HFF-Myc (cell line): ENCODE data around the gene PAGE4.

Experiments used
- DNase-seq: peaks from one replicate; pipeline ENCODE4 v3.0.0-alpha.2; 2011; ENCODE audit warnings: low read depth; ENCODE audit errors: extremely low read depth
- H3K4me3 ChIP-seq: replicated peaks from 2 replicates; pipeline ENCODE4 v1.5.1; 2011; ENCODE audit warnings: low read depth, mild to moderate bottlenecking, control low read depth, low read length
- CTCF ChIP-seq: IDR thresholded peaks from 2 replicates; pipeline ENCODE4 v1.5.1; 2012; ENCODE audit warnings: mild to moderate bottlenecking, low read depth, low read length, control low read depth; ENCODE audit errors: missing control alignments

The PAGE4 gene

GRCh38 chrX:49848275-49848674, 19.2 kb downstream of the PAGE4 start:
- H3K4me3 ChIP-seq, result no peak overlapping the region
- TF ChIP-seq CTCF, result no peak
- no peak for DNase-seq

DNA sequence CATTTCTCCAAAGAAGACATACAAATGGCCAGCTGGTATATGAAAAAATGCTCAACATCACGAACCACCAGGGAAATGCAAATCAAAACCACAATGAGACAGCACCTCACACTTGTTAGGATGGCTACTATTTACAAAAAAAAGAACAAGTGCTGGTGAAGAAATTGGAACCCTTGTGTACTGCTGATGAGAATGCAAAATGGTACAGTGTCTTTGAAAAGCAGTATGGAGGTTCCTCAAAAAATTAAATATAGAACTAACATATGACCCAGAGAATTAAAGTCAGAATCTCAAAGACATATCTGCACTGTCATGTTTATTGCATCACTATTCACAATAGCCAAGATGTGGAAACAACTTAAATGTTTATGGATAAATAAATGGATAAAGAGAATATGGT, 20.9 kb downstream of the PAGE4 start:
- TF ChIP-seq CTCF, result no peak
- H3K4me3 ChIP-seq, result no peak overlapping the region
- no peak for DNase-seq

DNA sequence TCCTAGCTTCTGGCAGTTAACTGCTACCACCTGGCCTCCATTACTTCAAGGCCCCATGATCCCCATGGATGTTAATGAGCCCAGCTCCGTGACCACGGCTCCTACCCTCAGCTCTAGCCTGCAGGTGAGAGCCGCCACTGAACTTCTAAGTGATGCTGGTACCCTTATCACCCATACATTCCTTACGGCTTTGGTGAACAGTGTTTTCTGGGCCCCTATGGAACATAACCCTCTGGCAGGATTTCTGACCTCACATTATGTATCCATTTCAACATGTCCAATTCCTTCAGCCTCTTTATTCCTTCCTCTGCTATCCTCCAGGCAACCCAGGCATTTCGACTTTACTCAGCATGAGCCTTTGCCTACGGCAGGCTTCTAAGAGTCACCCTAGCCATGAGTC, 24.6 kb downstream of the PAGE4 start:
- TF ChIP-seq CTCF, result no peak
- DNase-seq, result no peak
- H3K4me3 ChIP-seq, result no peak overlapping the region

DNA sequence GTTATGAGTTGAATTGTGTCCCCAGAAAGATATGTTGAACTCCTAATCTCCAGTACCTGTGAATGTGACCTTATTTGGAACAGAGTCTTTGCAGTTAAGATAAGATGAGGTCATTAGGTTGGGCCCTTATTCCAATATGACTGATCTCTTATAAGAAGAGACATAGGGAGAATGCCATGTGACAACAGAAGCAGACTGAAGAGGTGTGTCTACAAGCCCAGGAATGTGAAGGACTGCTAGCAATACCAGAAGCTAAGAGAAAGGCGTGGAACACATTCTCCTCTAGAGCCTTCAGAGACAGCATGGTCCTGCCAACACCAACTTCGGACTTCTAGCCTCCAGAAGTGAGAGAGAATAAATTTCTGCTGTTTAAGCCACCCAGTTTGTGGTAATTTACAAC, 27.7 kb downstream of the PAGE4 start:
- no peak for TF ChIP-seq CTCF

GRCh38 chrX:49858341-49858740, 29.2 kb downstream of the PAGE4 start:
- no peak overlapping the region for H3K4me3 ChIP-seq
- TF ChIP-seq CTCF, result no peak
- no peak for DNase-seq

More for the DNA sequence above, 27.7 kb downstream of the PAGE4 start:
- DNase-seq, result no peak
- no peak overlapping the region for H3K4me3 ChIP-seq

GRCh38 chrX:49859491-49859890, 30.4 kb downstream of the PAGE4 start:
- H3K4me3 ChIP-seq, result no peak overlapping the region
- TF ChIP-seq CTCF, result no peak
- DNase-seq, result no peak

DNA sequence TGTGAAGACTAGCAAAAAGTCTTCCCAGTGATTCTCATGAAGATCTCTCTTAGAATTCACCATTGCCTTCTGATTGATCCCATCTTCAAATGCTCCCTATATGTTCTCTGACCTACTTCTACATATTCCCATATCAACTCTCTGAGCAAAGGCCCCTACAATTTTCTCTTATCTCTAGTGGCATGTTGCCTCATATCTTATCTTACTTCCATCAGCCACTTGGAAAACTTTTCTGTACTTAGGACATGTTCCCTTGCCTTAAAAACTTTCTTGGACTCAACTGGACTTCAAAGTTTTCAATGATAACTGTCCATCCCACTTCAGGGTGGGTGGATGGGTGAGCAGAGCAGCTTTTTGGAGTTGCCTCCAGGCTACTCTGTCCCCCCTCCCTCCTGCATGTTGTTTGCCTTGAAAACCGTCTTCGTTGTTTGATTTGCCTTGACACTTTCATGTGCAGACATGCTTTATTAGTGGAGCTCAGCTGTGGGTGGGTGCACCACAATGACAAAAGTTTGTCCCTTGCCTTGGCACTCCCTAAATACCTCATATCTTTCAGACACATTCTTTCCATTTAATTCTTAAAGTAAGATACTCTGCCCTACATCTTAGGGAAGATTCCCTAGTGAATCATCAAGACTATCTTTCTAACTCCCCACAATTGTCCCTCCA, 31.9 kb downstream of the PAGE4 start:
- no peak overlapping the region for H3K4me3 ChIP-seq
- TF ChIP-seq CTCF, result no peak
- DNase-seq, result no peak
